Stimulated activated CD4-positive, alpha-beta T cell treated with anti-CD3 and anti-CD28 coated beads, Interleukin-1b, Interleukin-23, amount 100 ng/mL, for 24 hours (primary cell): ENCODE data around the gene BTBD17.

Experiments
- DNase-seq, 4 experiments: peaks; one replicate each; pipeline ENCODE4 v3.0.0-alpha.2; 2020; ENCODE audit warnings: low read depth in 4 of 4, low spot score in 1 of 4

Gene BTBD17

DNA sequence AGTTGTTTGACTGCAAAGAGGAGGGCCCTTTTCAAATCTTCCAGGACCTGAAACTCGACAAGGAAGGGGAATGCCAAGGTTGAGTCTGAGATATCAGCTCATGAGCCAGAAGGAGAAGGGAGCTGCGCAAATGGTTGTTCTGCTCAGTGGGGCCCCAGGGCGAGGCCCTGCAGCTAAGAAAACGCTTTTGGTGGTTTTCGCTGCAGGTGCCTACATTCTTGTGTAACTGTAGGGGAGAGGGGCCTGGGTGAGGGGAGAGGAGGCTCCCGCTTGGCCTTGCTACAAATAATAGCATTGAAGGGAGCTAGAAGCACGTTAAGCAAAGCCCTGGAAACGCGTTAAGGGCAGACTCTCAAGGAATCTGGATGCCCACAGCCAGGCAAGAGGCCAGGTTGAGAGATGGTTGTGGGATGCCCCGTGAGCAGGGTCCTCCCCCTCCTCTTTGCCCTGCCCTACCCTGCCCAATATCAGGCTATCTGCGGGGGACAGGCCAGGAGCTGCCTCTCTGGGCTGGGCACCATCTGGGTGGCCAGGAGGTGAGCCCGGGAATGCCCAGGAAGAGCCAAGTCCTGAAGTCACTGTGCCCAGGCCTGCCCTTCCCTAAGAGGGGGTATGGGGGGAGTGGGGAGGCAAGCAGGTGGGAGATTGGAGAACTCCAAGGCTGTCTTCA, 27.6 kb upstream of the BTBD17 start:
- DNase-seq: no peak

DNA sequence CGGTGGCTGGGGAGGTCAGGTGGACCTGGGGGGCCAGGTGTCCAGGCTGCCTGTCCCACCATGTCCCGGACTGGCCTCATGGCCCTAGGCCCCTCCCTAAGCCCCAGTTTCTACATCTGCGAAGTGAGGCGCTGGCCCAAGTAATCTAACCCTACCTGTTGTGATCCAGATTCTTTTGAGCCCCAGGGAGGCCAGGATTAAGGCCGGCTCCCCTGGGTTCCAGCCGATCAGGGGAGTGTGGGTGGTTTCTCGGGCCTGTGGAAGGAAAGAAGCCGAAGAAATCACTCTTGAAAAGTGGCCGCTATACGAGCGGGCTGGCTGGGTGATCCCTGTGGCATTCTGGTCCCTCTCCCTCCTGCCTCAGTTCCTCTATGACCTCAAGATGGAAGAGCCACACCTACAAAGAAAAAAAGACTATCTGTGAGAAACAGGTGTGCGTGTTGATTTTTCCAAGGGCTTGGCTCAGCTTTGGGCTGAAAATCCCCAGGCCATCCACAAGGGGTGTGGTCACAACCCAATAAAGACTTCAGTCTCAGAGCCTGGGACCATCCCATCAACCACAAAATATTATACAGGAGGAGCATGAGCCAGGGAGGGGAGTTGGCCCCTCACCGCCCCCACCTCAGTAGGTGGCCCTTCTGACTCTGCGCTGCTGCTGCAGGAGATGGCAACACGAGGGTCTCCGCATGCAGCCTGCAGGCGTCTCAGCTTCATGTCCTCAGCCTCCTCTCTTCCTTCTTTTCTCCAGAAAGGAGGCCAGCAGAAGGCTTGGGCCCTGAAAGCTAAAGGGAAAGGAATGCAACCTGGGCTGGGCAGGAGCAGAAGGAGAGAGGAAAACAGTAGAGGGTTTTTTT, 25.9 kb upstream of the BTBD17 start:
- DNase-seq: no peak

DNA sequence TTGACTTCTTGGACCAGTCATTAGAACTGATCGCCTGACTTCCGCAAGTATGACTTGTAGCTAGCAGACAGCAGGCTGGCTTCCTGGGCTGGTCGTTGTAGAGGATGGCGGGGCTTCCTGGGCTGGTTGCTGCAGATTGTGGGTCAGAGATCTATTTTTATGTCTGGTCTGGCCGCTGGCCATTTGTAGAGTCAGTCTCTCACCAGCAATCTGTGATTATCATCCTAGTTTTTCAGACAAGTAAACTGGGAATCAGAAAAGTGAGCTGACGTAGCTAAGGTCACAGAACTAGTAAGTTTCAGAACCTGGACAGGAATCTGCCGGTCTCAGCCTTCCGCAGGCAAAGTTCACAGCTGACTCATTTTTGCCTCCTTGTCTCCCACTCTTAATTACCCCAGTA, 24.7 kb upstream of the BTBD17 start:
- DNase-seq: no peak

DNA sequence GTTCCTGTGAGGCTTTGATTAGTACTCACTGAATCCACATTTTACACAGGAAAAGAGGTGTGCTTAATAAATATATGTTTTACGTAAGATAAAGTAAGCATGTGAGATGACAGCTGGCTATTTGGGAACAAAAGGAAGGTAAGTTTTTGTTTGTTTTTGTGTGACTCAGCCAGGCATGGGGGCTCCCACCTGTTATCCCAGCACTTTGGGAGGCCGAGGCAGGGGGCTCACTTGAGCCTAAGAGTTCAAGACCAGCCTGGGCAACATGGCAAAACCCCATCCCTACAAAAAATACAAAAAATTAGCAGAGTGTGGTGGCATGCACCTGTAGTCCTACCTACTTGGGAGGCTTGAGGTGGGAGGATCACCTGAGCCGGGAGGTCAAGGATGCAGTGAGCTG, 23.5 kb upstream of the BTBD17 start:
- DNase-seq: no peak

DNA sequence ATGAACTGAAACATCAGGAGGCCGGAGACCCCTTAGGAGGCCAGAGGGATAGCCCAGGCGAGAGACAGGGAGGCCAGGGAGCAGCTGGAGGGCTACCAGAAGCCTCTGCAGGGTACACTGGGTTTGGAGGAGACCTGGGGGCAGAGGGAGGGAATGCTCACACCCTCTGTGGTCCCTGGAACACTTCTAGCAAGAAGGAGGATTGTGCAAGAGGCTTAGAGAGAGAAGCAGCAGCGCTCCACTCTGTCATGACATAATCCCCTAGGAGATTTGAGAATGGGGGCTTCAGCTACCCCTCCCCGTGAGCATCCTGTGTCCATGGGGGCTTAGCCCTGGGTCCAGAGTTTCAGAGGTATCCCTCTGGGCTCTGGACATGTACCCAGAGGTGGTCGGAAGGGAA, 21.5 kb upstream of the BTBD17 start:
- DNase-seq: no peak

DNA sequence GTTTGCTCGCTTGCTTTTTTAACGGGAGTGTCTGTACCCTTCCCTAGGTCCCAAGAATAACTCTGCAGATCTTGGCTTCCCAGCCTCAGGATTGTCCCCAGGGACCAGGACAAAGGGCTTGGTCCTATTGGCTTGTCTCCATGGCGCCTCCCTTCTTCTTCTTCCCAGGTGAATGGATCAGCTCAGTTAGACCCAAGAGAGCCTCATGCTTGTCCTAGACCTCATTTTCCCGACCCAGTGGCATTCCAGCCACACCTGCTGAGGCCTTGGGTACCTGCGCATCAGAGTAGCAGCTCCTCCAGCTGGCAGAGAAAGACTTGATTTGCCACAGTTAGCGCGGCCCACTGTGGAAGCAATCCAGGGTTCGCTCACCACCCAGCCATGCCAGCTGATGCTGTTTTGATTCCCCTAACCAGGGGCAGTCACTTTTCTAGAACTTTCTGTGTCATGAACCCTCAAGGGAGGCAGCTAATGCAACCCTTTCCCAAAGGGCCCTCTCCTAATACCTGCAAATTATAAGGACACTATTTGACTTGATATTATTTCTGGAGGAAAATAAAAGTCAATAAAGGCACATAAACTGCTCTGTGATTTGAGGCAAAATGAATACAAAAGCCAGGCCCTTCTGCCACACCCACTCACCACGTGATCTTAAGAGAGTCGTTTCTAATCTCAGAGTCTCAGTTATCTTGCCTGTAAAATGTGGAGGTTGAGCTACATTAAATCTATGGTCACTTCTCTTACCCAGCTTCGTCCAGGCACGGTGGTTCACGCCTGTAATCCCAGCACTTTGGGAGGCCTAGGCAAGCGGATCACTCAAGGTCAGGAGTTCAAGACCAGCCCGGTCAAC, 19.5 kb upstream of the BTBD17 start:
- no peak for DNase-seq

DNA sequence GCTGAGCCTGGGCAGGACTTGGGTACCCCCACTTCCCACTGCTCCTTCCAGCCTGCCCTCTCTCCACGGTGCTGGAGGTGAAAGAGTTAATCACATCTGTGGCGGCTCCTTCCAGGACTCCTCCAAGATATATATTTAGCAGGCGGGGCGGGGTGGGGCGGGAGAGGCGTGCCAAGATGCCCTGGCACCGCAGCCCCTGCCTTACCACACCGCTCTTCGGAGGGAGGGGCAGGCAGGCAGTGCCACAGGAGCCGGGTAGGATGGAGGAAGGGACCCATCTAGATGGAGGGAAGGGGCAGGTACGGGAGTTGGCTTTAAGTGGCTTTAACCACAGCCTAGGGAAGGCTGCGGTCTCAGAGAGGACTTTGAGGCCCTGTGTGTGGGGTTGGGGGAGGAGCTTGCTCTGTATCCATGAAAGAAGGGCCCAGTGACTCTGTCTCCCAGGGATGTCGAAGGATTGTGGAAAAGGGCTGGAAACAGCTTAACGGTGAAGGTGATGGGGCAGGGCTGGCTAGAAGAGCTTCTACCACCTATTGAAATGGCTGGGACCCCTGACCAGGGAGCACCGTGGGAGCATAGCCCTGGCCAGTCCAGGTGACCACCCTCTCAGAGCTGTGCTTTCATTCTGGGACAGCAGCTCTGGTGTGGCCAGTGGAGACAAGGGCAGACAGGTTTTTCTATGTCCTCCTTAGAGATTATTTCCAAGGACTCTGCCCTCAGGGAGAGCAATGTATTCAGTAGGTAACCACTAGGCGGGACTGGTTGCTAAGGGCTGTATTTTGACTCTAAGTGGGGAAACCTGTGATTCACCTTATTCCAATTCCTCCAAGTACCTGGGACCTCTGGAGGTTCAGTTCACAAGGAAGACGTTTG, 18.7 kb upstream of the BTBD17 start:
- DNase-seq: no peak

DNA sequence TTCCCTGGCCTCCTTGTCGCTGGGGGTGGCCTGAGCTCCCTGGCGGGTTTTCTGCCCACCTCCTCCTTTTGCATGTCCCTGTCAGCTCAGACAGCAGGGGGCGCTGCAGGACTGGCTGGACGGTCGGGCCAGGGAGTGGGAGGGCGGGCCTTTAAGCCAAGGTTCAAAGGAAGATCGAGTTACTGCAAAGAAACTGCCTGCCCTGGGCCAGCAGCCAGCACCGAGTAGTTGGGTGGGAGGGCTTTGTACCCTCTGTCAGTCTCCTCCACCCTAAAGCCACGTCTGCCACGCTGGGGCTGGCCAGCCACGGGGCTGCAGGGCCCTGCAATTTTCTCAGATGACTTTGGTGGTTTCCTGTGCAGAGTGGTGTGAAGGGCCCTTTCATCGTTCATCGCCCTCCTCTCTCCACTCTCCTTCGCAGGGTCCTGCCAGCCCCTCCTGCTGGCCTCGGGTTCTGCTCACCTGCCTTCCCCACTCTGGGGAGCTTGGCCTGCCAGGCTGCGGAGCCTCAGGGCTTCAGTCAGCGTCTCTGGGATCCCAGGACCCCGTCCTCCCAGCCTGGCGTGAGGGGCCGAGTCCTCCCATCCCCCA, 17.9 kb upstream of the BTBD17 start:
- peak; percentile 88 to 95 (median 92) for DNase-seq

DNA sequence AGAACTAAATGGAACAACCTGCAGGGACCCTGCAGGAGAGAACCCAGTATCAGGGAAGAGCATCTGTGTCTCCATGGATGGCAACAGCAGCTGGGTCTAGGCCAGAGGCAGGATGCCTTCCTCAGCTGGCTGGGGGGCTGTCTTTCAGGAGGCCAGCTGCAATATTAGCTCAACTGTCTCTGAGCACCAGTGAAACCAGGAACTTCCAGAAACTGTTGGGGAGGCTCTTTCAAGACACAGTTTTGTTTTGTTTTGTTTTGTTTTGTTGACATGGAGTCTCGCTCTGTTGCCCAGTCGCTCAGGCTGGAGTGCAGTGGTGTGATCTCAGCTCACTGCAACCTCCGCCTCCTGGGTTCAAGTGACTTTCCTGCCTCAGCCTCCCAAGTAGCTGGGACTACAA, 13.2 kb upstream of the BTBD17 start:
- DNase-seq: no peak

DNA sequence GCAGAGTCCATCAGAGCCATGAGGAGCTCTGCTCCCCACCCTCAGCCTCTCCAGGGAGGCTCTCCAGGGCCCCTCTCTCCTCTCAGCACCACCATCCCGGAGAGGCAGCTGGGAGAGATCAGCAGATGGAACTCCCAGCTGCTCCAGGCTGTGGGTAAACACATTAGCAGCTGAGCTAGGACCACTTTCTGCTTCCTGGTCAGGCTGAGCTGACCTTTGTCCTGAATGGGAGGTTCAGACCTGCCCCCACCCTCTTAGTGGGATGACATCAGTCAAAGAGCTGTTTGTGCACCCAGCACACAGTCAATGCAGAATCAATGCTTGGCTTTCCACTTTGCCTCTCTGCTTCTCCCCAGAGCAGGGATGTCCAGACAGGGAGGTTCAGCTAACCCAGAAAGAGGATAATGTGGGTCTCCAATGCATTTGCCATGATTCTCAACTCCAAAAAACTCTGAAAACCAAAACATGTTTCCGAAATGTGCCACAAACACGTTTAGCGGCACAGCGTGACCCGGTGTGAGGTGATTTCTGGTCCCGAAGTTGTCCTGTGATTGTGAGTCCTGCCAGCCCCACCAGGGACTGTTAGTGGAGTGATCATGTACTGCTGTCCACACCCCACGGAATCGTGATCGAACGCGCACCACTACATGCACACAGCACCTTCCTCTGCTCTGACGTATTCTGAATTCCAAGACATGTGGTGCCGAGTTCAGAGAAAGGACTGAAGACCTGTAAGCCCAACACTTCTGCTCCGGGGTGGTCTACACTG, 12.4 kb upstream of the BTBD17 start:
- no peak for DNase-seq

DNA sequence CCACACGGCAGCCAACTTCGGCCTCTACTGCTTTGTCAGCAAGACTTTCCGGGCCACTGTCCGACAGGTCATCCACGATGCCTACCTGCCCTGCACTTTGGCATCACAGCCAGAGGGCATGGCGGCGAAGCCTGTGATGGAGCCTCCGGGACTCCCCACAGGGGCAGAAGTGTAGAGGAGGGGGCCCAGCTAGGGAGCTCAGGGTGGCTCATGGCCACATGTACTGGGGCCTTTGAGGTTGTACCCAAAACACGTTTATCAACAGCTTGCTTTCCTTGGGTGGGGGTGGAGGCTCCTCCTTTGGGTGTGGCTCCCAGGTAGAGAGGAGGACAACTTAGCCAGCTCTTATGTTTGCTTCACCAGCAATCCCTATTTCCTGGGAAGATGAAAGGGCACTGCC, 10.8 kb upstream of the BTBD17 start:
- DNase-seq: no peak

DNA sequence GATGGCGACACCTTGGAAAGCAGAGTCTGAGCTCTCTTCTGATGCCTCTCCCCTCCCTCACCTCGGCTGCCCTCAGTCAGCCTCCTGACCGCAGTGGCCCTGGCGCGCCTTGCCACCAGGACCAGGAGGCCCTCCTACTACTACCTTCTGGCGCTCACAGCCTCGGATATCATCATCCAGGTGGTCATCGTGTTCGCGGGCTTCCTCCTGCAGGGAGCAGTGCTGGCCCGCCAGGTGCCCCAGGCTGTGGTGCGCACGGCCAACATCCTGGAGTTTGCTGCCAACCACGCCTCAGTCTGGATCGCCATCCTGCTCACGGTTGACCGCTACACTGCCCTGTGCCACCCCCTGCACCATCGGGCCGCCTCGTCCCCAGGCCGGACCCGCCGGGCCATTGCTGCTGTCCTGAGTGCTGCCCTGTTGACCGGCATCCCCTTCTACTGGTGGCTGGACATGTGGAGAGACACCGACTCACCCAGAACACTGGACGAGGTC, 10.0 kb upstream of the BTBD17 start:
- DNase-seq: no peak

DNA sequence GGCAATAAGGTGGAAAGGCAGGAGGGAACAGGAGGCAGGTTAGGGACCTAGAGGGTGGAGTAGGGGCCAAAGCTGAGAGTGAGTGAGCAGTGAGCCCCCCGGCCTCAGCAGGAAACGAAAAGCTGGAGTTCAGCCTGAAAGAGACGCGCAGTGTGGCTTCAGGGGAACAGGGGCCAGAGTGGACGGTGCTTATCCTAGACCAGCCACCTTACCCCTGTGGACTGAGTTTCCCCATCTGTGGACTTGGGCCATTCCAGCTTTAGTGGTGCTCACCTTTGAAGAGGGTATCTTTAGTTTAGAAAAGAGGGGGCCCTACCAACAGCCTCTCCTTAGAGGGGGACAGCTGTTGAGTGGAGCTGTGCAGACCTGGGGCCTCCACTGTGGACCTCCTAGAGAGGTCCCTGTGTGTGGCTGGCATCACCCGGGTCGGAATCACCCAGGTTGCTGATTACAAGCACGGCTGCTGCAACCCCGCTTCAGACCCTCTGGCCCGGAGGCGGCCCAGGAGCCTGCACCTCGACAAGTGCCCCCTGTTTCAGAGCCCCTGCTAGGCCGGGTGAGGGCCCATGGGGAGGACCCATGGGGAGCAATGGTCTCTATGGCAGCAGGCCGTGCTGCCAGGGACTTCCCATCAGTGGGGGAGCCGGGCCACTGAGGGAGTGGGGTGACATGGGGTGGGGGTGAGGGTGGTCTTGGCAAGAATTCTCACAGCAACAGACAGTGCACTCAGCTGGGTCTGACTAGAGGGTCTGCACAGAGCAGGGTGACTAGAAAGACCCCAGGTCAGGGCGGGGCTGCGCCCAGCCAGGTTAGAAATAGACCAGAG, 8.2 kb upstream of the BTBD17 start:
- DNase-seq: no peak

DNA sequence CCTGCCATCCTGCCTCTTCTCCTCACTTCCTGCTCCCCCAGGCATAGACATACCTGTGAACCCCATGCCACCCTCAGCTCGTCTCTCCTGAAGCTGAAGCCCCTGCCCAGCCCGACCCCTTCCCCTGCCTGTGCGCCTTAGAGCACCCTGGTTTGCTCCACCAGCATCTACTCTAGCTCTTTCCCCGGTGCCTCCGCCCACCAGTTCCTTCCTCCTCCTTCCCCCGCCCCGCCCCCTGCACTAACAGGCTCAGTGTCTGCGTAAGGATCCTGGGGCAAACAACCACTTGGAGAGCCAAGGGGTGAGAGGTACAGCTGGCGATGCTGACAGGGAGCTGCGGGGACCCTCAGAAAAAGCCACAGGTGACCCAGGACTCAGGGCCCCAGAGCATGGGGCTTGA, 7.6 kb upstream of the BTBD17 start:
- peak; percentile 15 to 60 (median 36) for DNase-seq

DNA sequence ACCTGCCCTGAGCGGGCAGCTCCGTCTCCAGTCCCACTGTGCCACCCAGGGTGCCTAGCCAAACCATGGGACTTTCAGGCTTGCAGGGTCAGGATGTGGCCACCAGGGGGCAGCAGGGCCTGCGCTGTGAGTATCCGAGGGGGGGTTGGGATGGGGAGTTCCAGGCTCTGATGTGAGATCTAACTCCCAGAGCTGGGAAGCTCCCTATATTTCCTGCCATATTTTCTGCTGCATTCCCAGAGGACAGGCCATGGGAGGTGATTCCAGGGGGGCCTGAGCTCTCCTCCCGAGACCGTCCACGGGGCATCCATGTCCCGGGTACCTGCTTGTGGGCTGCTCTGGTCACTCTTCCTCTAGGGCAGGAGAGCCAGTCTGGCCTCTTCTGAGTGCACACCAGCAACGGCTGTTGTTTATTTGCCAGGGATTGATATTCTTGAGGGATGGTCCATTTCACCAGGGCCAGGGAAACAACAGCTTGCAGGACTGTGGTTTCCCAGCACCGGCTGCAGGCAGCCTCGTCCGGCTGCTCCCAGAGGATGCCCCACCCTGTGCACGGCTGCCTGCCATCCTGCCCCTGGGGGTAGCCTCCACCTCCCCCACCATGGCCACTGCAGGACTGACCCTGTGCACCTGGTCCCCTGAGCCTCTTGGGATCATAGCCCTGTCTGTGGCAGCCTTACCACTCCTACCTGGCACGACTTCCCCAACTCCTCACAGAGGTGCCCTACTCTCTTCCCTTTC, 6.8 kb upstream of the BTBD17 start:
- peak; percentile 59 to 68 (median 62) for DNase-seq

DNA sequence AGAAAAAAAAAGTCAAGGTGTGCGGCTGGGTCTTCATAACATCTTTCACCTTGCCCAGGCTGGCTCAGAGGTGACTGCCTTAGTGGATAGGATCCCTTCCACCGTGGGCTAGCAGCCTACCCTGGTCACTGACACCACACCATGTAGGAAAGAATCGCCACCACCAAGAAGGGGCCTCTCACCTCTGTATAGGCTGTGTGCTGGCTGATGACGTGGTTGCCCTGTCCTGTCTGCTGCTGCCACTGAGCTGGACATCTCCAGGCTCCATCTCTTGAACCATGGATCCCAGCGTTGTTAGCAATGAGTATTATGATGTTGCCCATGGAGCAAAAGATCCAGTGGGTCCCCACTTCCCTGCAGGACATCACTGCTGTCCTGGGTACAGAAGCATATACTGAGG, 5.5 kb upstream of the BTBD17 start, which contains the start of gene GPR142:
Gene GPR142 (plus strand): TSS at position 301 of the 400 bp plus-strand sequence. CDS start 2,035 bp downstream, outside the sequence.
- no peak for DNase-seq

DNA sequence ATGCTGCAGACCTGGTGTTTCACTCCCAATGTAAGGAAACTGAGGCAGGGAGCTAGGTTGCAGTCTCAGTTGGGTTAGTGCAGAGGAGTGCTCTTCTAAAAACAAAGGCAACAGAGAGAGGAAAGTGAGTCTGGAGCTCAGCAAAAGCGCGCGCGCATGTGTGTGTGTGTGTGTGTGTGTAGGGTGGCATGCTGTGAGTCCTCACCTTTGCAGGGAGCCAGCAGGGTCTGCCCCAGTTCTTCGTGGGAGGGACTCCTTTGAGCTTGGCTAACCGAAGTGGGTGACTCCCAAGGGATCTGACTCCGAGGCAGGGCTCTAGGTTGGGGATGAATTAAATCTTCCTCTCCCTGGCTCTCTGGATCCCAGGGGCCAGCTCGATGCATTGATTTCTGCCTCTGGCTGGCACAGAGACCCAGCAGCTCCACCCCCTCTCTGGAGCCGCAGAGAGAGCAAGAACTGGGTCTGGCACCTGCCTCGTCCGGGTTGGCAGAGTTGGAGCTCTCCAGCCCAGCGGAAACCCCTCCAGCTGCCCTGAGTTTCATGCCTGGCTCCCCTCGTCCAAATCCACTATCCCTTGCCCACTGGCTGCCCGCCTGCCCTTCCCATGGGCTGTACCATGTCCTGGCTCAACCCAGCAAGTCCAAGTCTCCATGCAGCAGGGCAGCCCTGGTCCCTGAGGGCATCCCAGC, 1.3 kb upstream of the BTBD17 start:
- no peak for DNase-seq
